D341Med (cell line): ENCODE results near the gene NOL4L.
"Not testable (repeated sequence)": the region's sequence is repeated elsewhere in the genome, so short reads cannot be mapped to it uniquely, and the experiment has no call there.

ENCODE experiments used
- DNase-seq: peaks from one replicate; pipeline ENCODE4 v3.0.0; 2012; ENCODE audit warnings: low spot score

The NOL4L gene

GRCh38 chr20:32507998-32508774, 76.9 kb downstream of the NOL4L start:
- DNase-seq, result no peak

GRCh38 chr20:32506721-32507120, 78.4 kb downstream of the NOL4L start:
- no peak for DNase-seq

DNA sequence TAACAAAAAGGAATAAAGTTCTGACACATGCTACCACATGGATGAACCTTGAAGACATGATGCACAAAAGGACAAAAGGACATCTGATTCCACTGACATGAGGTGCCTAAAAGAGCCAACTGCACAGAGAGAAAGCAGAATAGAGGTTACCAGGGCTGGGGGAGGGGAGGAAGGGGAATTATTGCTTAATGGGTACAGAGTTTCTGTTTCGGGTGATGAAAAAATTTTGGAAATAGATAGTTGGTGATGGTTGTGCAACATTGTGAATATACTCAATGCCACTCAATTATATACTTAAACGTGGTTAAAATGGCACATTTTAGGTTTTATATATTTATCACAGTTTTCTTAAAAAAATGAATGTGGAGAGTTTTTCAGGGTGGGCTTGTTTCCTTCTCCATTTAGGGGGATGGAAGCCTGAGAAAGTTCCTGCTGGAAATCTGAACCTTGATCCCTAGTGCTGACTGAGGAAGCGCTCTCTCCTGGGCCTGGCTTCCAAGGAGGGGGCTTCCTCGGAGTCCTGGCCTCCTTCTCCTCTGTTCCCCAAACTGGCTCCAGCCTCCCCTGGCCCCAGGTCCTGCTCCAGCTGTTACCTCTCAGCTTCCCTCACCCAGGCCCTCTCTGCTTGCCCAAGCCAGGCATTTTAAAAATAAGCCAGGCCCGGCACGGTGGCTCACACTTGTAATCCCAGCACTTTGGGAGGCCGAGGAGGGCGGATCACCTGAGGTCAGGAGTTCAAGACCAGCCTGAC, 79.2 kb downstream of the NOL4L start:
- DNase-seq, result no peak

GRCh38 chr20:32501709-32502108, 83.4 kb downstream of the NOL4L start:
- no peak for DNase-seq

GRCh38 chr20:32497589-32498224, 87.4 kb downstream of the NOL4L start:
- DNase-seq, result no peak

DNA sequence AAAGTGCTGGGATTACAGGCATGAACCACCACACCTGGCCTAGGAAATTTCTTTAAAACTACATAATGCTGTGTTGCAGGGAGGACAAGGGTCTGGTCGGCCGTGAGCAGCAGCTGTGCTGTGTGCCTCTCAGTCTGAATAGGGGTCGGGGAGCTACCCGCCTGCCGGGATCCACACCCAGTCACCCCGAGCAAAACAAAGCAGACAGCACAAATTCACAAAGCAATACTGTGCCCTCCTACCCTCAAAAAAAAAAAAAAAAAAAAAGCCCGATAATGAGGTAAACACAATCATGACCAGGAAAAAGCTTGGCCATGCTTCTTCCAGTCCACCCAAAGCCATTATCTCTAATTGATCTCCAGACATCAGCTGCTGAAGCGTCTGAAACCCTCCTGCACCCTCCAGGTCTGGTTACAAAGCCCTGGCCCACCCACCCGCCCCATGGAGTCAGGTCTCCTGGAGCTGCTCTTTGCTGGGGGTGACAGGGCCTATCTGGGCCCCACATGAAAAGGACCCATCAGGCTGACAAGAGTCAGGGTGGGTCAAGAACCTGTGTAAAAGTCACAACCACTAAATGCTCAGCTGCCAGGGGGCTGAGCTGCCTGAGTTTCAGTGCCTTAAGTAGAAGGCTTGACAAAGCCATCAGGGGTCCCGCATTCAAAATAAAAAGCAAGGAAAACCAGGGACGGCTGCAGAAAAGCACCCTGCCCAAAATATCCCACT, 88.2 kb downstream of the NOL4L start:
- no peak for DNase-seq

DNA sequence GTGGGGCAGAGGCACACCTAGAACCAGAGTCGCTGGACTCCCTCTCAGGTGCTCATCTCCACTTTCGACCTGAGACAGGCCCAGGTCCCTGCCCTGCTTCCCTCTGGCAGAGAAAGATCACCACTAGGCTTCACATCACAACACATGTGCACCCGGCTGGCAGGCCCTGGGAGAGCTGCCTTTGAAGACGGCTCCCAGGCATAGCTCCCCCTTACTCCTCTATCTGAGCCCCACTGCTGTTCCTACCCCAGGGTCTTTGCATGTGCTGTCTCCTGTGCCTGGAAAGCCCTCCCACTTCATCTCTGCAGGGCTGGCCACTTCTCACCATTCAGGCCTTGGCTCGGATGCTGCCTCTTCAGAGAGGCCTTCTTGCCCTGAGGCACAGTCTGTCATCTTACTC, 89.2 kb downstream of the NOL4L start:
- DNase-seq, result no peak

DNA sequence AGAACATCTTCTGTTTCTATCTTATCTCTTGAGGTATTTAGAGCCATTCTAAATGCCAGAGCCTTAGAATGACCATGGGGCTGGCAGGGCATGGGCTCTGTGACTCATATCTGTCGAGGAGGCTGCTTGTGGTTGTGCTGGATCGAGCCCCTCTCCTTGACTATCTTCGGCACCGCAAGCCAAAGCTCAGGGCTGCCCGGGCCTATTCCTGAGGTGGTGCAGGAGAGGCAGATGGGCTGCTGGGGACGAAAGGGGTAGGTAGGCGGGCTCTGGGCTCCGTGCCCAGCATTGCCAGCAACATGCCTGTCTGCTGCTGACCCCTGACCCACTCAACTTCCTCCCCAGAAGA, 89.9 kb downstream of the NOL4L start:
- no peak for DNase-seq

DNA sequence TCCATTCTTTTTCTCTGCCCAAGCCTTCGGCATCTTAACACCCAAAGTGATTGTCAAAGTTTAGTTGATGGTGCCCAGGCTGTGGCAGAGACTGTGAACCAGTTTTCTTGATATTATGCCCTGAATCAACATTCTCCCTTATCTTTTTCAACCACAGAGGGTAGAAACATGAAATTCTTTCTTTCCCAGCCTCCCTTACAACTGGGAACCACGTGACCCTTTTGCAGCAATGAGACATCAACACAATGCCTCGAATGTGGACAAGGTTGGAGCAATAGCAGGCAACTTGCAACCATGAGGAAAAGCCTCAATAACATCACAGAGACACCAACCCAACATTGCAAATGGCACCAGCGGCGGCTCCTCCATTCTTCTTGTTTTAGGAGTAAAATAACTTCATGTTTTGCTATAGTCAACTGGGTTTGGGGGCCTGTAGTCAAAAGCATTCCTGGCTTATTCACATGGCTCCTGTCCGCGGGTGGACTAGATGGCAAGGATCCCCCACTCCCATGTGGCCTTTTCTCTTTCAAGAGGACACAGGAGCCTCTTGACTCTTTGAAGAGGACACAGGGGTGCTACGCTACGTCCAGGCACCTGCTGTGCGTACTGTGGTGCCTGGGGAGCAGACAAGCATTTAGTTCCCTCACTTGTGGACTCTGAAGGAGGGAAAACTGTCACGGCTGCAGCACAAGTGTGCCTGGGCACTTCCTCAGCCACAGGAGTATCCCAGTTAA, 90.5 kb downstream of the NOL4L start:
- DNase-seq, result no peak

GRCh38 chr20:32493356-32493755, 91.8 kb downstream of the NOL4L start:
- no peak for DNase-seq

- not testable (repeated sequence) for DNase-seq
Measured at GRCh38 chr20:32491764-32492151, 93.4 kb downstream of the NOL4L start.

GRCh38 chr20:32490942-32491763, 94.0 kb downstream of the NOL4L start:
- no peak for DNase-seq

DNA sequence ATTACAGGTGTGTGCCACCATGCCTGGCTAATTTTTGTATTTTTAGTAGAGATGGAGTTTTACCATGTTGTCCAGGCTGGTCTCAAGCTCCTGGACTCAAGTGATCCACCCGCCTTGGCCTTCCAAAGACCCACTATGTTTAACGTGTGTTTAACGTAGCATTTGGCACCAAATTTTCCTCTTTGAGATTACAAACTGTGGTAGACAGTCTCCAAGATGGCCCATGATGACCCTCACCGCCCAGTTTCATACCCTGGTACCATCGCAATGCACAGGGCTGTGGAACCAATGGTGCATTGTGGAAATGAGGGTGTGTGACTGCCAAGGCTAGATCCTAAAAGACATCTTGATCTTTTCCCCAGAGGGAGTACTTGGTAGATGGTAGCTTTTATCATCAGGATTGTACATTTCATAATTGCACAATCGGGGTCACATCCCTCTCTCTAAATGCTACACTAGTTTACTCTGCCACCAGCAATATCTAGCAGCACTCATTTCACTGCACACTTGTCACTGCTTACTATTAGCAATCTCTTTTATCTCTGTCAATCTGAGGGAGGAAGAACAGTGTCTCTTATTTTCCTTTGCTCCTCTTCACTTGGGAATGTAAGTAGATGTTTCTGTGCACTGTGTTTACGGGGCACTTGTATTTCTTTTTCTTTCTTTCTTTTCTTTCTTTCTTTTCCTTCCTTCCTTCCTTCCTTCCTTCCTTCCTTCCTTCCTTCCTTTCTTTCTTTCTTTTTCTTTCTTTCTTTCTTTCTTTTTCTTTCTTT, 96.9 kb downstream of the NOL4L start:
- DNase-seq, result no peak

DNA sequence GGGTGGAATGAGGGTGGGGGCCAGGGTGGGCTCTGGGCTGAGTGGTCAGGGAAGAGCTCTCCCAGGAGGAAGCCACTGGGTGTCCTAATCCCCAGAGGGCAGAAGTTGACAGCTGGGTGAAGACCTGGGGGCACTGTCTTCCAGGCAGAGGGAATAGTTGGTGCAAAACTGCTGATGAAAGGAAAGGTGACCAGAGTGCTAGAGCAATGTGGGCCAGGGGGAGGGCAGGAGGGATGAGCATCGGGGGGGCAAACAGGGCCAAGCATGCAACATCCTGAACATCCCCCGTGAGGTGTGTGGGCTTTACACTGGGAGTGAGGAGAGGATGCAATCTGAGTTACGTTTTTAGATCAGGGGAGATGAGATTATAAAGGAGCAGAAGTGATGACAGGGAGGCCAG, 97.8 kb downstream of the NOL4L start:
- no peak for DNase-seq

GRCh38 chr20:32485770-32486478, 99.2 kb downstream of the NOL4L start:
- no peak for DNase-seq

- peak; percentile 75 for DNase-seq
Measured at GRCh38 chr20:32484958-32485769, 100.0 kb downstream of the NOL4L start.

- peak; percentile 73 for DNase-seq
Measured at GRCh38 chr20:32484225-32484957, 100.7 kb downstream of the NOL4L start.
